BJ (cell line): ENCODE measurements around the gene LY6G6F. TPM values are rescaled to one million over a fixed set of nuclear protein-coding genes. Genes with fewer than 3 reads are reported as not detected.
A peak's percentile ranks its signal among the peaks of the same experiment; 100 is the strongest.
"Not testable (repeated sequence)": the region's sequence is repeated elsewhere in the genome, so short reads cannot be mapped to it uniquely, and the experiment has no call there.

Source experiments
- CTCF ChIA-PET: fragments of 350-600 bp; formaldehyde crosslinking; extraction: SDS; loops from one replicate; lab custom pipeline; 2021; ENCODE audit warnings: antibody characterized with exemption, inconsistent platforms; lab: Yijun Ruan, JAX
- POLR2A ChIA-PET: fragments of 300-600 bp; sonication (Branson Sonifier 250); formaldehyde crosslinking; extraction: SDS; loops from one replicate; lab custom pipeline; 2021; ENCODE audit warnings: antibody characterized with exemption; lab: Charles Lee
- DNase-seq: peaks from one replicate; pipeline ENCODE4 v3.0.0-alpha.2; 2011; ENCODE audit warnings: low read depth
- H3K27me3 ChIP-seq: 2 replicates; pipeline ENCODE4 v1.6.0; 2011; ENCODE audit warnings: low read length; ENCODE audit not compliant: control insufficient read depth, insufficient read depth
- H3K36me3 ChIP-seq: 2 replicates; pipeline ENCODE4 v1.5.1; 2011; ENCODE audit warnings: low read length; ENCODE audit not compliant: control insufficient read depth, insufficient read depth
- H3K4me3 ChIP-seq: 2 replicates; pipeline ENCODE4 v1.5.1; 2011; ENCODE audit warnings: low read depth, mild to moderate bottlenecking, control low read depth, low read length
- polyA plus RNA-seq: library from polyadenylated mRNA; depleted of rRNA; stranded (reverse); fragments of >200 nt; gene quantifications from 2 replicates; pipeline ENCODE4 v1.2.3, GENCODE V29; 2011
- TF ChIP-seq, protein P1 (sequence below): IDR thresholded peaks from 2 replicates; pipeline ENCODE4 v1.5.1; 2011; ENCODE audit warnings: low read depth, mild to moderate bottlenecking, control low read depth, inconsistent platforms, low read length, moderate library complexity; ENCODE audit not compliant: insufficient read depth

Gene LY6G6F
- polyA plus RNA-seq, 1 experiment = not detected

DNA sequence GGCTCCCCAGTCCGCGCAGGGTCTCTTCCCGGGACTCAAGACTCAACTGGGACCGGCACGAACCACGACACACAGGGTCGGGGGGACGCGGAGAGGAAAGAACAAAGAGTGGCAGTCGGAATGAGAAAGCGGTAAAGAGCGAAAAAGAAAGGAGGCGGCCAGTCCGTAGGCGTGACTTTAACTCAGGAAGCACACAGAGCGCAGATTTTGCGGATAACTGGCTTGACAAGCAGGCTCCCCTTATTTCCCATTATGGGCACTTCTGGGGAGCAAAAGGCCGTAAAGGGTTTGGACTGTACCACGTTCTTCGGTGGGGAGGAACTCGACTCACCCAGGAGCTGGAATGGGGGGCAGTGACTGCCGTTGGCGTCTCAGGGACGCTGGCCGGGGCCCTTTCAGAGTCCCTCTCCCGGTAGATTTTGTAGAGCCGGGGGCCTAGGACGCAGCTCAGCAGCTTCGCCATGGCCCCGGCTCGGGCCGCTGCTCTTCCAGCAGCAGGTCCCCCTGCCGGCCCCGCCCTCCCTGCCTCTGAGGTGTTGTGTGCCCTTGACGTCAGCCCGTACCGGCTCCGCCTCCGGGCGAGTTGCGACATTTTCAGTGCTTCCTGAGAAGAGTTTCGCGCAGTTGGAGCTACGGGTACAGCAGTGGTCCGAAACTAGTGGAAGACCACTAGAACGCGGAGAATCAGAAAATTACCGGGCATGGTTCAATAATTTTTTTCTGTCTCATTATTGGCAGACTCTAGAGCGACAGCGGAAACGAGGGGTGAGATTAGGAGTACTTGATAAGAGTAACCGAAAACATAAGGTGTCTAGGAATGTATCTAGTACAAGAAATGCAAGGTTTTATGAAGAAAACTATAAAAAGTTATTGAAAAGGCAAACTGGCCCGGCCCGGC, 3.6 kb upstream of the LY6G6F start, which contains the start of gene ABHD16A:
ABHD16A (minus strand) TSS at position 506 of the 898 bp plus-strand sequence; CDS start at position 463, 43 bp downstream.
- TF ChIP-seq, protein P1, sequence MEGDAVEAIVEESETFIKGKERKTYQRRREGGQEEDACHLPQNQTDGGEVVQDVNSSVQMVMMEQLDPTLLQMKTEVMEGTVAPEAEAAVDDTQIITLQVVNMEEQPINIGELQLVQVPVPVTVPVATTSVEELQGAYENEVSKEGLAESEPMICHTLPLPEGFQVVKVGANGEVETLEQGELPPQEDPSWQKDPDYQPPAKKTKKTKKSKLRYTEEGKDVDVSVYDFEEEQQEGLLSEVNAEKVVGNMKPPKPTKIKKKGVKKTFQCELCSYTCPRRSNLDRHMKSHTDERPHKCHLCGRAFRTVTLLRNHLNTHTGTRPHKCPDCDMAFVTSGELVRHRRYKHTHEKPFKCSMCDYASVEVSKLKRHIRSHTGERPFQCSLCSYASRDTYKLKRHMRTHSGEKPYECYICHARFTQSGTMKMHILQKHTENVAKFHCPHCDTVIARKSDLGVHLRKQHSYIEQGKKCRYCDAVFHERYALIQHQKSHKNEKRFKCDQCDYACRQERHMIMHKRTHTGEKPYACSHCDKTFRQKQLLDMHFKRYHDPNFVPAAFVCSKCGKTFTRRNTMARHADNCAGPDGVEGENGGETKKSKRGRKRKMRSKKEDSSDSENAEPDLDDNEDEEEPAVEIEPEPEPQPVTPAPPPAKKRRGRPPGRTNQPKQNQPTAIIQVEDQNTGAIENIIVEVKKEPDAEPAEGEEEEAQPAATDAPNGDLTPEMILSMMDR = peak; percentile 6; the same call in 1 of the 2 replicates
- CTCF ChIA-PET = interaction anchor here (0.5 to 1.9 kb wide), 6 partner anchors 8 to 186 kb away, joined by 3 to 4 read pairs (median 3); partner anchors contain the start of gene LY6G5C

DNA sequence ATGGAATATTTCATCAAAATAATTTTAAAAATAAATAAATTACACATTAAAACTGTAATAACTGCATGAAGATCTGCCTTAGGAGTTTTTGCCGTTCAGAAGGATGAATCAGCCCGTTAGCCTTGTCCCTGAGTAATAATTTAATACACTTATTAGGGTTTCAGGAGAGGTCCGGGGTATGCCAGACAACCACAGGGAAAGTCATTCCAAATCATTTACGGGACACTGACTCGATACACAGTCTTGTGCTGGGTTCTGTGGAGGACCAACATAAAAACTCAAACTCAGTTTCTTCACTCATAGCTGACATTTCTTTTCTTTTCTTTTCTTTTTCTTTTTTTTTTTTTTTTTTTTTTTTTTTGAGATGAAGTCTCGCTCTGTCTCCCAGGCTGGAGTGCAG, 735 bp upstream of the LY6G6F start:
- no peak overlapping the region for H3K4me3 ChIP-seq
- H3K27me3 ChIP-seq = no peaks in the 10 kb centered on the region
- no peak for DNase-seq
- no peaks in the 10 kb centered on the region for H3K36me3 ChIP-seq
- CTCF ChIA-PET = interaction anchor here (1.2 kb wide), 1 partner anchor 67 kb away, joined by 3 read pairs; no protein-coding TSS in a partner anchor
- POLR2A ChIA-PET = no interaction called here
- TF ChIP-seq, protein P1 = no peak

More for the DNA sequence above, 3.6 kb upstream of the LY6G6F start, which contains the start of gene ABHD16A:
- Histone ChIP-seq H3K27me3 (no peaks in the 10 kb centered on the region), H3K36me3 (peaks cover 1% of the 10 kb centered on the region; the same call in 1 of the 2 replicates), H3K4me3 (peak within 1 kb of the TSS; percentile 62)
- DNase-seq = peak; percentile 93
- POLR2A ChIA-PET = interaction anchor here (0.7 kb wide), 1 partner anchor 62 kb away, joined by 4 read pairs; no protein-coding TSS in a partner anchor

DNA sequence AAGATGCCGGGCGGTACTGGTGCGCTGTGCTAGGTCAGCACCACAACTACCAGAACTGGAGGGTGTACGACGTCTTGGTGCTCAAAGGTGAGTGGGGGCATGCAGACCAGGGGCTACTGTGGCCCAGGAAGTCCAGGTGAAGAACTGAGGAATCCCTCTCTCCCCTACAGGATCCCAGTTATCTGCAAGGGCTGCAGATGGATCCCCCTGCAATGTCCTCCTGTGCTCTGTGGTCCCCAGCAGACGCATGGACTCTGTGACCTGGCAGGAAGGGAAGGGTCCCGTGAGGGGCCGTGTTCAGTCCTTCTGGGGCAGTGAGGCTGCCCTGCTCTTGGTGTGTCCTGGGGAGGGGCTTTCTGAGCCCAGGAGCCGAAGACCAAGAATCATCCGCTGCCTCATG, 1.0 kb downstream of the LY6G6F start:
- no peaks in the 10 kb centered on the region for H3K36me3 ChIP-seq
- H3K4me3 ChIP-seq = no peak overlapping the region
- DNase-seq = no peak
- ChIA-PET POLR2A (no interaction called here), CTCF (no interaction called here)
- H3K27me3 ChIP-seq = no peaks in the 10 kb centered on the region
- TF ChIP-seq, protein P1 = no peak

DNA sequence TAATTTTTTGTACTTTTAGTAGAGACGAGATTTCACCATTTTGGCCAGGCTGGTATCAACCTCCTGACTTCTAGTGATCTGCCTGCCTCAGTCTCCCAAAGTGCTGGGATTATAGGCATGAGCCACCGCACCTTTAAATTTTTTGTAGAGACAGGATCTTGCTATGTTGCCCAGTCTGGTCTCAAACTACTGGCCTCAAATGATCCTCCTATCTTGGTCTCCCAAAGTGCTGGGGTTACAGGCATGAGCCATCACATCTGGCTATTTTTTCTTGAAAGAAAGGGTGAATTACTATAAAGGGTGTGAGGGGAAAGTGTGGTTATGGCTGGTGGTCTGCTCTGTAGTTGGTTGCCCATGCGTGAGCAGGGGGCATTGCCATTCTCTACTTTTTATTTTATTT, 1.6 kb downstream of the LY6G6F start:
- no peaks in the 10 kb centered on the region for H3K27me3 ChIP-seq
- TF ChIP-seq, protein P1 = no peak
- no peak for DNase-seq
- ChIA-PET CTCF (interaction anchor here (1.0 kb wide), 1 partner anchor 122 kb away, joined by 3 read pairs; no protein-coding TSS in a partner anchor), POLR2A (no interaction called here)
- H3K4me3 ChIP-seq = no peak overlapping the region
- H3K36me3 ChIP-seq = no peaks in the 10 kb centered on the region

DNA sequence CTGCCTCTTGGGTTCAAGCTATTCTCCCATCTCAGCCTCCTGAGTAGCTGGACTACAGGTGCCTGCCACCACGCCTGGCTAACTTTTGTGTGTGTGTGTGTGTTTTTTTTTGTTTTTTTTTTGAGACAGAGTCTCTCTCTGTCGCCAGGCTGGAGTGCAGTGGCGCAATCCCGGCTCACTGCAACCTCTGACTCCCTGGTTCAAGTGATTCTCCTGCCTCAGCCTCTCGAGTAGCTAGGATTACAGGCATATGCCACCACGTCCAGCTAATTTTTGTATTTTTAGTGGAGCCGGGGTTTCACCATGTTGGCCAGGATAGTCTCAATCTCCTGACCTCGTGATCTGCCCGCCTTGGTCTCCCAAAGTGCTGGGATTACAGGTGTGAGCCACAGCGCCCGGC, 2.5 kb downstream of the LY6G6F start:
- DNase-seq, H3K4me3 ChIP-seq, H3K36me3 ChIP-seq, H3K27me3 ChIP-seq, POLR2A ChIA-PET: not testable (repeated sequence)
- CTCF ChIA-PET = interaction anchor here (1.0 kb wide), 1 partner anchor 122 kb away, joined by 3 read pairs; no protein-coding TSS in a partner anchor
